Neural progenitor cell (in vitro differentiated cells): ENCODE results near the gene PRR4.

Experiments
- CTCF ChIP-seq: fragments of 200-600 bp; sonication (generic); IDR thresholded peaks from 2 replicates; pipeline ENCODE4 v1.5.1; 2017; ENCODE audit warnings: antibody characterized with exemption, mild to moderate bottlenecking
- EZH2 ChIP-seq: fragments of 200-600 bp; sonication (generic); IDR thresholded peaks from 2 replicates; pipeline ENCODE4 v1.6.1; 2017; ENCODE audit warnings: antibody characterized with exemption, mild to moderate bottlenecking, moderate library complexity
- EZH2phosphoT487 ChIP-seq: fragments of 200-600 bp; sonication (generic); IDR thresholded peaks from 2 replicates; pipeline ENCODE4 v1.6.1; 2017; ENCODE audit warnings: antibody characterized with exemption

- TF ChIP-seq EZH2phosphoT487 (no peak), CTCF (no peak), EZH2 (no peak)
Measured at GRCh38 chr12:10829994-10830393, 19.3 kb downstream of the PRR4 start.
